Loucy (cell line): ENCODE results near the gene TMA7B.

Experiments
- H2AFZ ChIP-seq: fragments of 200-600 bp; sonication (generic); 2 replicates; pipeline ENCODE4 v1.6.0; 2016; ENCODE audit warnings: antibody characterized with exemption, mild to moderate bottlenecking, low read length, moderate library complexity
- H3F3A ChIP-seq: fragments of 200-600 bp; 2 replicates; pipeline ENCODE4 v1.6.0; 2016; ENCODE audit warnings: antibody characterized with exemption, low read depth, mild to moderate bottlenecking
- H3K27me3 ChIP-seq: fragments of 200-600 bp; sonication (generic); 2 replicates; pipeline ENCODE4 v1.6.1; 2014; ENCODE audit warnings: low read length, mild to moderate bottlenecking; ENCODE audit not compliant: insufficient read depth, poor library complexity, severe bottlenecking
- H3K36me3 ChIP-seq: fragments of 200-600 bp; sonication (generic); 2 replicates; pipeline ENCODE4 v1.6.1; 2016; ENCODE audit warnings: low read length; ENCODE audit not compliant: insufficient read depth
- H3K4me1 ChIP-seq: fragments of 200-600 bp; sonication (generic); 2 replicates; pipeline ENCODE4 v1.5.1; 2014; ENCODE audit warnings: low read length, mild to moderate bottlenecking; ENCODE audit not compliant: insufficient read depth, poor library complexity, severe bottlenecking
- H3K4me2 ChIP-seq: fragments of 200-600 bp; sonication (generic); 2 replicates; pipeline ENCODE4 v1.6.0; 2014; ENCODE audit warnings: antibody characterized with exemption, low read length, low read depth, mild to moderate bottlenecking; ENCODE audit not compliant: poor library complexity, severe bottlenecking
- H3K4me3 ChIP-seq: fragments of 200-600 bp; sonication (generic); 2 replicates; pipeline ENCODE4 v1.5.1; 2014; ENCODE audit warnings: low read length, mild to moderate bottlenecking, mixed read lengths; ENCODE audit not compliant: poor library complexity, severe bottlenecking
- H3K79me2 ChIP-seq: fragments of 200-600 bp; sonication (generic); 2 replicates; pipeline ENCODE4 v1.6.1; 2014; ENCODE audit warnings: low read length; ENCODE audit not compliant: insufficient read depth
- H3K9ac ChIP-seq: fragments of 200-600 bp; sonication (generic); 2 replicates; pipeline ENCODE4 v1.6.0; 2014; ENCODE audit warnings: mild to moderate bottlenecking, low read depth, low read length, moderate library complexity; ENCODE audit not compliant: poor library complexity, severe bottlenecking
- H3K9me2 ChIP-seq: fragments of 200-600 bp; sonication (generic); replicated peaks from 2 replicates; pipeline ENCODE4 v1.6.1; 2016; ENCODE audit warnings: low read depth, low read length, mixed read lengths
- H3K9me3 ChIP-seq: fragments of 200-600 bp; sonication (generic); 2 replicates; pipeline ENCODE4 v1.6.1; 2014; ENCODE audit warnings: mild to moderate bottlenecking, antibody characterized with exemption, low read length, low read depth; ENCODE audit not compliant: insufficient read depth
- H4K20me1 ChIP-seq: fragments of 200-600 bp; sonication (generic); 2 replicates; pipeline ENCODE4 v1.6.0; 2014; ENCODE audit warnings: antibody characterized with exemption, low read length, mild to moderate bottlenecking; ENCODE audit not compliant: insufficient read depth, poor library complexity, severe bottlenecking
- CTCF ChIP-seq: fragments of 200-600 bp; sonication (generic); conservative IDR thresholded peaks from 2 replicates; pipeline ENCODE4 v1.5.1; 2014; ENCODE audit warnings: mild to moderate bottlenecking, antibody characterized with exemption, low read length
- EZH2phosphoT487 ChIP-seq: fragments of 200-600 bp; IDR thresholded peaks from 2 replicates; pipeline ENCODE4 v1.6.1; 2018; ENCODE audit warnings: antibody characterized with exemption, mild to moderate bottlenecking, moderate library complexity, borderline replicate concordance

Gene TMA7B

GRCh38 chr22:40006641-40007040, 46.4 kb downstream of the TMA7B start:
- Histone ChIP-seq H2AFZ (no peak overlapping the region), H3K79me2 (no peaks in the 10 kb centered on the region), H3K4me1 (peaks cover 2% of the 10 kb centered on the region), H3K36me3 (no peaks in the 10 kb centered on the region), H3K9ac (no peak overlapping the region), H3K4me2 (no peak overlapping the region), H3K9me2 (no peaks in the 10 kb centered on the region), H3K4me3 (no peak overlapping the region), H3K9me3 (no peaks in the 10 kb centered on the region), H3F3A (no peaks in the 10 kb centered on the region), H4K20me1 (no peaks in the 10 kb centered on the region), H3K27me3 (no peaks in the 10 kb centered on the region)
- TF ChIP-seq CTCF, result no peak
- TF ChIP-seq EZH2phosphoT487, result no peak

- Histone ChIP-seq H3K27me3 (no peaks in the 10 kb centered on the region), H3K4me2 (no peak overlapping the region), H3K9me3 (no peaks in the 10 kb centered on the region), H3K9ac (no peak overlapping the region), H3K4me3 (no peak overlapping the region), H2AFZ (no peak overlapping the region), H3K36me3 (no peaks in the 10 kb centered on the region), H4K20me1 (no peaks in the 10 kb centered on the region), H3F3A (no peaks in the 10 kb centered on the region), H3K79me2 (no peaks in the 10 kb centered on the region), H3K4me1 (peaks cover 2% of the 10 kb centered on the region), H3K9me2 (no peaks in the 10 kb centered on the region)
- no peak for TF ChIP-seq CTCF
- no peak for TF ChIP-seq EZH2phosphoT487
Observed at GRCh38 chr22:40007853-40008710, 47.9 kb downstream of the TMA7B start.

- Histone ChIP-seq H2AFZ (no peak overlapping the region), H3K27me3 (no peaks in the 10 kb centered on the region), H3F3A (no peaks in the 10 kb centered on the region), H3K9me3 (no peaks in the 10 kb centered on the region), H3K4me2 (no peak overlapping the region), H3K79me2 (no peaks in the 10 kb centered on the region), H3K4me1 (peaks cover 2% of the 10 kb centered on the region), H3K9ac (no peak overlapping the region), H3K9me2 (no peaks in the 10 kb centered on the region), H3K4me3 (no peak overlapping the region), H4K20me1 (no peaks in the 10 kb centered on the region), H3K36me3 (no peaks in the 10 kb centered on the region)
- TF ChIP-seq EZH2phosphoT487, result no peak
- TF ChIP-seq CTCF, result no peak
Observed at GRCh38 chr22:40008726-40009291, 48.6 kb downstream of the TMA7B start.
